Ramos (cell line): ENCODE data around the gene TNFRSF25.

ENCODE experiments used
- in situ Hi-C: fragments of 300-500 bp; cut with MboI; formaldehyde crosslinking; loops from one replicate; pipeline ENCODE4 v1.14.3; 2022; ENCODE audit warnings: low sequenced_read_pairs; ENCODE audit not compliant: unreplicated experiment

TNFRSF25 gene

DNA sequence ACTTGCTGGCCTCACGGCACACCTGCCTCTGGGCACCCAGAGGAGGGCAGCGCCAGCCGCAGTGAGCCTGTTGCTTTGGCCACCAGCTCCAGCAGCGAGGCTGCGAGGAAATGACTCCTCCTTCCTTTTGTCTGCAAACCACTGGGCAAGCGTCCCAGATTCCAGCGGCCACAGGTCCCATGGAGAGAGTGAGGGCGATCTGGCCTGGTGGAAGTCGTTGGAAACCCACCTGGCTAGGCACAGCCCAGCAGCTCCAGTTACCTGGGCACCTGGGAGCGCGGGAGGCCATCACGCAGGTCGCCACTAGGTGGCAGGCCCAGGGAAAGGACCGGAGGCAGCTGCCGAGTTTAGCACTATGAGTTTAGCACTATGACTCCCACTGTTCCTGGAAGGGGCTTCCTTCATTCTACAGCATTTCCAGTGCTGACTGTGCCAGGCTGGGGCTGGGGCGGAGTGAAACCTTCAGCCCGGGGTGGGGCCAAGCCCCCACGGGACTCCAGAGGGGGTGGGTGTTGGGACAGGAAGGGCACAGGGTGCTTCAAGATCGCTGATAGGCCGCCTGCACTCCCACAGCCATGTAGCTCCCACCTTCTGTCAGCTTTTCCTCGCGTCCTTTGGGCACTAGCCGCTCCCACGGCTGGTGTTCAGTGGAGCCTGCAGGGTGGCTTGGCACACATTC lies 42.5 kb downstream of the TNFRSF25 start:
- in situ Hi-C loops = no loop called here

- in situ Hi-C loops = no loop called here
Measured at GRCh38 chr1:6421266-6421665, 44.7 kb downstream of the TNFRSF25 start.

DNA sequence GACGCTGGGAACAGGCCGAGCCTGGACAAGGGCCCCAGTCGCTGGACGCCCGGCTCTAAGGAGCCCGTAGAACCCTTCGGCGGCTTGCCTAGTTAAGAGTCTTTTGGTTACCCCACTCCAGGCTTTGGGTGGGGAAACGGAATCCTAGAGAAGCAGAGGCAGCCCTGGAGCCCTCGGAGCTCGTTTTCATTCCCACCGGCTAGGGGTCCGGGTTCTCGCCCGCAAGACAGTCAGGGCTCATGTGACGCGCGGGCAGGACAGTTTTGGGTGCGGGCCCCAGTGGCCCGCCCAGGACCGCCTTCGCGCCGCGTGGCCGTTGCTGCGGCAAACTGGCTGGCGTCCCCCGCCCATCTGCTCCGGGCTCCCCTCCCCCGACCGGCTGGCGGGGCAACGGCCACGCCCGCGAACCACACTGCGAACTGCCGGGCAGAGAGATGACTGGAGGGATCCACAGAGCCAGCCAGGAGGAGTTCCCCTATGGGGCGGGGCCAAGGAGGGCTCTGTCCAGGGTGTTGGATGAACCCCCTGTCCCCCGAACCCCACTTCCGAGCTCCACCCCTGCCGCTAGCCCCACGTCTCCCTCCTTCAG lies 45.4 kb downstream of the TNFRSF25 start:
- in situ Hi-C loops = no loop called here

DNA sequence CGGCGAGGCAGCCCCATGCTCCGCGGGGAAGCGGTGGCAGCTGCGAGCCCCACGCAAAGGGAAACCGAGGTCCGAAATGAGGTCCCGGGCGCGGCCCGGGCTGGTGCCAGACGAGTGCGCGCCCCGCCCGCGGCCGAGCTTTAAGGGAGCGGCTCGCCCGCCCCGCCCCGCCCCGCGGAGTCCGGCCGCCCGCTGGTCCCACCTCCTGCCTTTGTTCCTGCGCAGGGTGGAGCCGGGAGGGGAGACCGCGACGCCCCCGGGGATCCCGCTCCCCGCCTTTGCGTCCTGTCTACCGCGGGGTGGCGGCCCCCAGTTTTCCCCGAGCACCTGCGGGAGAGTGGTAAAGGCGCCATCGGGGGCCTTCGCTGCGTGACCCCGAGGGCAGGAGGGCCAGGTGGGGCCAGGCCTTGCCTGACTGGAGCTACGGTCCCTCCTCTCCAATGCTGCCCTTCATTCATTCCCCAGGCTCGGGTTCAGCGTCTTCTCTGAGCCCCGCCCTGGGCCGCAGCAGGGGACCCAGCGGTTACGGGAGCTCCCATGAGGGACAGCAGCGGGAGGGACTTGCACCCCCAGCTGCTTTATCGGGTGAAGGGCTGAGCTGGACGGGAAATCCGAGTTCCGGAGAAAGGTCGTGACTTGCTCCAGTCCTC lies 46.0 kb downstream of the TNFRSF25 start, which contains the start of gene HES2:
TSS of gene HES2 (minus strand) at position 116 of the 650 bp plus-strand sequence. CDS start at position 17, 99 bp downstream.
- in situ Hi-C loops = no loop called here

- in situ Hi-C loops = no loop called here
Measured at GRCh38 chr1:6419397-6419803, 46.6 kb downstream of the TNFRSF25 start.

DNA sequence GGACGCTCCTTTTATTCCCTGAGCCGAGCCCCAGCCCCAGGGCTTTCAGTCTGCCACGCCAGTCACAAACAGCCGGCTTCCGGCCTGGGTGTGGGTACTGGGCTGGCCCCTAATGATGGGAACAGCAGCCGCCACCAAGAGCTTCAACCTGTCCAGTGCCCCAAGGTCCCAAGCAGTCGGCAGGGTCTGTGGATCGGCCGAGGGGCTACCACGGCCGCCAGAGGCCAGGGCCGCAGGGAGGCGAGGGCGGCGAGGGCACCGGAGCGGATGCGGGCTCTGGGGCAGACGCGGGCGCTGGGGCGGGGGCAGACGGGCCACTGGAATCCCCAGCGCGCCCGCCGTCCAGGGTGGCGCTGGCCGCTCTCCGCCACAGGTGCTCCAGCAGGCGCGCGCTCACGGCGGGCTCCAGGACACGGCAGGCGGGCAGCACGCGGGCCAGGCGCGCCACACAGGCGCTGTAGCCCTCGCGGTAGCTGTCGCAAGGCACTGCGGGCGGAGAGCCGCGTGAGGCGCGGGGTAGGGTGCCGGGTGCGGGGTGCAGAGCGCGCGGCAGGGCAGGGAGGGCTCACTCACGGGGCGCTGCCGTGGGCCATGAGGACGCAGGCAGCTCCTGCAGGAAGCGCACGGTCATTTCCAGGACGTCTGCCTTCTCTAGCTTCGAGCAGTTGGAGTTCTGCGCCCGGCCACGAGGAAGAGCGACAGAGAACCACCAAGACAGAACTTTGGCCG lies 47.1 kb downstream of the TNFRSF25 start:
- in situ Hi-C loops = no loop called here

GRCh38 chr1:6417961-6418667 lies 47.9 kb downstream of the TNFRSF25 start:
- in situ Hi-C loops = no loop called here

DNA sequence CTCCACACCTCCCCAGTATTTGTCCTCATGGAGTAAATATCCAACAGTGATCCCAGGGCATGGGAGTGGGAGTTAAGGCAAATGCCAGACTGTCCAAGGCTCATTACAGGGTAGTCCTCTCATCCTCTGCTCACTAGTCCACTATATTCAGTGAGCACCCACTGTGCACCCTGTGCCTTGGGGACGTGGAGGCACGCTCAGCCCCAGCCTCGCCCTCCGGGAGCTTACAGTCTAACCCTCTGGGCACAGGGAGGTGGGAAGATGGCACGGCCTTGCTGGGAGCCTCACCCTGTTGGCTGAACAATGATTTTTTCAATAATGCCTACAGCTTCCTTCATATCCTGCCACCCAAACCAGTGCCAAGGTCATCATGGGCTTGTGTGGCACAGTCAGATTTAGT lies 49.1 kb downstream of the TNFRSF25 start:
- in situ Hi-C loops = no loop called here

DNA sequence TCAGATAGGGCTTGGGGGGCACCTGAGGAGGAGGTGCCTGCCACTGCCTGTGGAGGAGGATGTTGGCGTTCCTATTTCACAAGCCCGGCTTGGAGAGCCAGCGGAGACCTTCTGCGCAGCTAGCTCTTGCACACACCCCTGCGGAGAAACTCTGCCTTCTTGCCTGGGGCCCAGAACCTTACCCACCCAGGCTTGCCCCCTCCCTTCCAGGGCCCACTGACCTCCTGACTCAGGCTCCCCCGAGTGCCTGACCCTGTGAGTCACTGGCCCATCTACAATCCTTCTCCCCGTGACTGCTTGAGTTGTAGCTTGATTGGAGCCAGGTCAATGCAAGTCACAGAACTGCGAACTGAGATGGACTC lies 49.7 kb downstream of the TNFRSF25 start:
- in situ Hi-C loops = no loop called here

DNA sequence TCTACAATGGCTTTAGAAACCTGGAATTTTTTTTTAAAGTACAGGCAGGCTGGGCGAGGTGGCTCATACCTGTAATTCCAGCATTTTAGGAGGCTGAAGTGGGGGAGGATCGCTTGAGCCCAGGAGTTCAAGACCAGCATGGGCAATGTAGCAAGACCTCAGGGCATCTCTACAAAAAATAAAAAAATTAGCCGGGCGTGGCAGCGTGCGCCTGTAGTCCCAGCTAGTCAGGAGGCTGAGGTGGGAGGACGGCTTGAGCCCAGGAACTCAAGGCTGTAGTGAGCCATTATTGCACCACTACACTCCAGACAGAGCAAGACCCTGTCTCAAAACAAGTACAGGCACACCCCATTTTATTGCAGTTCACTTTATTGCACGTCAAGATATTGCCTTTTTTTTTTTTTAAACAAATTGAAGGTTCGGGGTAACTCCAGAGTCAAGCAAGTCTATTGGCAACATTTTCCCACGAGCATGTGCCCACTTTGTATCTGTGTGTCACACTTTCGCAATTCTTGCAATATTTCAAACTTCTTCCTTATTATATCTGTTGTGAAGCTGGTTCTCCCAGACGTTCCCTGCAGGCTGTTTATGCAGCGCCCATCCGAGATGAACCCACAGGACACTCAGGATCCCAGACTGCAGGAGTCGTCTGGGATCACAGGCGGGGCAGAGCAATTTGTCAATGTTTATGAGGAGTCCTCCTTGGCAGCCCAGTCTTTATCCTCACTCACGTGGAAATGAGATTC lies 50.9 kb downstream of the TNFRSF25 start:
- in situ Hi-C loops = no loop called here

DNA sequence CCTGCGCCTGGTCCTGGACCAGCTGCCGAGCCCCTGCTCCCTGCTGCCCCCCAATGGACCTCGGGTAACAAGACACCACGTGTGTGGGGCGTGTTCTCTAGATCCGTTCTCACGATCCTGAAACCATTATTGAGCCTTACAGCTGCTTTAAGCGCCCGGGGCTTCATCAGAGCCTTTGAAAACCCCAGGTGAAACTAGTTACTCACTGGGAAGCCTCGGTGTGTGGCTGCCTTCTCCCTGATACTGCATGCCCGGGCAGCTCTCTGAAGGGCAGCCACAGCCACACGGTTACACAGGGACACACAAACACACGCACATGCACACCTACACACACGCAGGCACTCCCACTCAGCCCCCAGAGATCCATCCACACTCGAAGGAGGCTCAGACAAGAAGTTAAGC lies 51.5 kb downstream of the TNFRSF25 start:
- in situ Hi-C loops = no loop called here

DNA sequence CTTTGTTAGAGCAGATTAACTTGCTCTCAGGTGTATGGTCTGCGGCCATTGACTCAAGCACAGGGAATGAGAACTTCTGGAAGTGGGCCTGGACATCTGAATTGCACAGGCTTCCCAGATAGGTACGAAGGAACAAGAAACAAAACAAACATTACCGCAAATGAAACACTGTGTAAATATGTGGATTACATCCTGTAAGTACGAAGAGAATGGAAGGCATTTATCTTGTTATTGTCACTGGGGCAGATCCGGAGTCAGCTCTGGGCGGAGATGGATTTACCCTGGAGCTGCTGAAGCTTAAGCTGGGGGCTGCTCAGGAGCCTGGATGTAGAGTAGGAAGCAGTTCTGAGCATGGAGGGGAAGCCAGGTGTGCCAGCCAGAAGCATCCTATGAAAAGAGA lies 53.1 kb downstream of the TNFRSF25 start:
- in situ Hi-C loops = no loop called here
